B cell (primary cell): ENCODE data around the gene LATS2.
"Not testable (repeated sequence)": the region's sequence is repeated elsewhere in the genome, so short reads cannot be mapped to it uniquely, and the experiment has no call there.

Experiments
- EZH2 ChIP-seq: IDR thresholded peaks from 2 replicates; pipeline ENCODE4 v1.6.1; 2012; ENCODE audit warnings: borderline replicate concordance, low read depth, mild to moderate bottlenecking, moderate library complexity, low read length; ENCODE audit not compliant: insufficient read depth, poor library complexity, severe bottlenecking
- TF ChIP-seq, protein P1 (sequence below): fragments of 200-600 bp; IDR thresholded peaks from one replicate; pipeline ENCODE4 v1.8.0; 2022; ENCODE audit warnings: antibody characterized with exemption, mild to moderate bottlenecking

DNA sequence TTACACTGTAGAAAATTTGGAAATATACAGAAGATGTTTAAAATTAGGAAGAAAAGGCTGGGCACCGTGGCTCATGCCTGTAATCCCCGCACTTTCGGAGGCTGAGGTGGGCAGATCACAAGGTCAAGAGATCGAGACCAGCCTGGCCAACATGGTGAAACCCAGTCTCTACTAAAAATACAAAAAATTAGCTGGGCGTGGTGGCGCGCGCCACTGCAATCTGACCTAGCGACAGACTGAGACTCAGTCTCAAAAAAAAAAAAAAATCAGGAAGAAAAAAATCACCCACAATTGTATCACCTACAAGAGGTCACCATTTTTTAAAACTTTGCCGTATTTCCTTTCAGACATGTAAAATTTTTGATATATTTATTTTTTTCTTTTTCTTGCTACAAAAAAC is 120.9 kb downstream of the LATS2 start:
- TF ChIP-seq, protein P1, sequence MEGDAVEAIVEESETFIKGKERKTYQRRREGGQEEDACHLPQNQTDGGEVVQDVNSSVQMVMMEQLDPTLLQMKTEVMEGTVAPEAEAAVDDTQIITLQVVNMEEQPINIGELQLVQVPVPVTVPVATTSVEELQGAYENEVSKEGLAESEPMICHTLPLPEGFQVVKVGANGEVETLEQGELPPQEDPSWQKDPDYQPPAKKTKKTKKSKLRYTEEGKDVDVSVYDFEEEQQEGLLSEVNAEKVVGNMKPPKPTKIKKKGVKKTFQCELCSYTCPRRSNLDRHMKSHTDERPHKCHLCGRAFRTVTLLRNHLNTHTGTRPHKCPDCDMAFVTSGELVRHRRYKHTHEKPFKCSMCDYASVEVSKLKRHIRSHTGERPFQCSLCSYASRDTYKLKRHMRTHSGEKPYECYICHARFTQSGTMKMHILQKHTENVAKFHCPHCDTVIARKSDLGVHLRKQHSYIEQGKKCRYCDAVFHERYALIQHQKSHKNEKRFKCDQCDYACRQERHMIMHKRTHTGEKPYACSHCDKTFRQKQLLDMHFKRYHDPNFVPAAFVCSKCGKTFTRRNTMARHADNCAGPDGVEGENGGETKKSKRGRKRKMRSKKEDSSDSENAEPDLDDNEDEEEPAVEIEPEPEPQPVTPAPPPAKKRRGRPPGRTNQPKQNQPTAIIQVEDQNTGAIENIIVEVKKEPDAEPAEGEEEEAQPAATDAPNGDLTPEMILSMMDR, result not testable (repeated sequence)
- TF ChIP-seq EZH2, result not testable (repeated sequence)
